ENCODE measurements around the gene CACNG6.
"Not testable (repeated sequence)": the region's sequence is repeated elsewhere in the genome, so short reads cannot be mapped to it uniquely, and the experiment has no call there.

CACNG6 gene

GRCh38 chr19:53999694-54000093 lies 8.3 kb downstream of the CACNG6 start:
- no peak overlapping the region for H3K4me3 ChIP-seq (ENCODE audit: low read depth, low read length)

GRCh38 chr19:54001496-54001895 lies 10.1 kb downstream of the CACNG6 start:
- no peak overlapping the region for H3K4me3 ChIP-seq (ENCODE audit: low read depth, low read length)

GRCh38 chr19:54002495-54003315 lies 11.3 kb downstream of the CACNG6 start:
- H3K4me3 ChIP-seq (ENCODE audit: low read depth, low read length) = no peak overlapping the region

GRCh38 chr19:54009440-54009839 lies 18.0 kb downstream of the CACNG6 start:
- H3K4me3 ChIP-seq (ENCODE audit: low read depth, low read length) = no peak overlapping the region

- no peak overlapping the region for H3K4me3 ChIP-seq (ENCODE audit: low read depth, low read length)
Observed at GRCh38 chr19:54010474-54010873, 19.0 kb downstream of the CACNG6 start.

- H3K4me3 ChIP-seq (ENCODE audit: low read depth, low read length) = no peak overlapping the region
Observed at GRCh38 chr19:54011507-54012211, 20.2 kb downstream of the CACNG6 start.

GRCh38 chr19:54013866-54014265 lies 22.4 kb downstream of the CACNG6 start:
- no peak overlapping the region for H3K4me3 ChIP-seq (ENCODE audit: low read depth, low read length)

- H3K4me3 ChIP-seq (ENCODE audit: low read depth, low read length) = no peak overlapping the region
Observed at GRCh38 chr19:54014920-54015560, 23.6 kb downstream of the CACNG6 start.

GRCh38 chr19:54017261-54017660 lies 25.8 kb downstream of the CACNG6 start:
- no peak overlapping the region for H3K4me3 ChIP-seq (ENCODE audit: low read depth, low read length)

GRCh38 chr19:54021363-54021762 lies 29.9 kb downstream of the CACNG6 start:
- no peak overlapping the region for H3K4me3 ChIP-seq (ENCODE audit: low read depth, low read length)

- no peak overlapping the region for H3K4me3 ChIP-seq (ENCODE audit: low read depth, low read length)
Observed at GRCh38 chr19:54021932-54022331, 30.5 kb downstream of the CACNG6 start.

GRCh38 chr19:54023191-54023590 lies 31.8 kb downstream of the CACNG6 start:
- no peak overlapping the region for H3K4me3 ChIP-seq (ENCODE audit: low read depth, low read length)

GRCh38 chr19:54024660-54025059 lies 33.2 kb downstream of the CACNG6 start:
- H3K4me3 ChIP-seq (ENCODE audit: low read depth, low read length) = no peak overlapping the region

- no peak overlapping the region for H3K4me3 ChIP-seq (ENCODE audit: low read depth, low read length)
Observed at GRCh38 chr19:54026656-54027055, 35.2 kb downstream of the CACNG6 start.

- no peak overlapping the region for H3K4me3 ChIP-seq (ENCODE audit: low read depth, low read length)
Observed at GRCh38 chr19:54029301-54029700, 37.9 kb downstream of the CACNG6 start.

- H3K4me3 ChIP-seq (ENCODE audit: low read depth, low read length) = no peak overlapping the region
Observed at GRCh38 chr19:54029930-54030490, 38.6 kb downstream of the CACNG6 start.

- H3K4me3 ChIP-seq (ENCODE audit: low read depth, low read length) = no peak overlapping the region
Observed at GRCh38 chr19:54030895-54031586, 39.6 kb downstream of the CACNG6 start.

- no peak overlapping the region for H3K4me3 ChIP-seq (ENCODE audit: low read depth, low read length)
Observed at GRCh38 chr19:54035215-54036178, 44.1 kb downstream of the CACNG6 start.

GRCh38 chr19:54036542-54036941 lies 45.1 kb downstream of the CACNG6 start:
- H3K4me3 ChIP-seq (ENCODE audit: low read depth, low read length) = not testable (repeated sequence)

- H3K4me3 ChIP-seq (ENCODE audit: low read depth, low read length) = no peak overlapping the region
Observed at GRCh38 chr19:54040003-54040402, 48.6 kb downstream of the CACNG6 start.

All from iPS-11a (cell line).